ENCODE results near the gene INVS. TPM values are rescaled to one million over a fixed set of nuclear protein-coding genes. Genes with fewer than 3 reads are reported as not detected.

INVS gene
- total RNA-seq, 1 experiment from 2014 or later, result 21.1 TPM

DNA sequence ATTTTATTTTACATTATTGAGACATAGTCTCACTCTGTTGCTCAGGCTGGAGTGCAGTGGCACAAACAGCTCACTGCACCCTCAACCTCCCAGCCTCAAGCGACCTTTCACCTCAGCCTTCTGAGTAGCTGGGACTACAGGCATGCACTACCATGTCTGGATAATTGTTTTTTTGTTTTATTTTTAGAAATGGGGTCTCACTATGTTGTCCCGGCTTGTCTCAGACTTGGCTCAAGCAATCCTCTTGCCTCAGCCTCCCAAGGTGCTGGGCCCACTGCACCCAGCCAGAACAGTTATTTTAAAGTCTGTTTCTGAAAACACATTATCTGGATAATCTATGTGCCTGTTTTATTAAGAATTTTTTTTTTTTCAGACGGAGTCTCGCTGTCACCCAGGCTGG is 191.7 kb downstream of the INVS start:
- Histone ChIP-seq H3K27ac (ENCODE audit: low read depth, low read length) (no peak overlapping the region), H3K4me1 (ENCODE audit: control insufficient read depth in 1 of 2, insufficient read depth in 2 of 2, low read length in 2 of 2) (no peaks in the 10 kb centered on the region), H3K9me2 (ENCODE audit: insufficient read depth) (no peaks in the 10 kb centered on the region), H3K79me2 (ENCODE audit: insufficient read depth, low read length) (peaks cover 3% of the 10 kb centered on the region), H3K4me3 (replicated peaks in 1 of 2; ENCODE audit: low read depth in 1 of 2, low read length in 2 of 2) (no peak overlapping the region), H3K36me3 (ENCODE audit: control insufficient read depth in 1 of 2, insufficient read depth in 2 of 2, low read length in 2 of 2) (peaks cover 0 to 12% of the 10 kb centered on the region in 2 experiments; a peak in 2 of 4 replicates), H3K27me3 (ENCODE audit: insufficient read depth, low read length) (no peaks in the 10 kb centered on the region), H2AFZ (ENCODE audit: low read depth, low read length, poor library complexity, severe bottlenecking) (no peak overlapping the region), H3K4me2 (ENCODE audit: low read length) (no peak overlapping the region), H4K20me1 (ENCODE audit: insufficient read depth) (no peaks in the 10 kb centered on the region), H3K9ac (ENCODE audit: low read length) (no peak overlapping the region), H3K9me3 (ENCODE audit: control insufficient read depth in 1 of 2, insufficient read depth in 1 of 2, low read depth in 1 of 2, low read length in 2 of 2) (0 out of 4 replicates have a peak, but pooled peaks cover 0 to under 1% of the 10 kb centered on the region in 2 experiments)
- BruUV-seq (replicated peaks), result no TSS peak
- ATAC-seq (no peak), DNase-seq (ENCODE audit: low read depth, low spot score) (no peak)
- CTCF ChIA-PET, result interaction anchor here (0.6 kb wide), 1 partner anchor 31 kb away, joined by 3 read pairs; no protein-coding TSS in a partner anchor
- TF ChIP-seq SRF (IDR thresholded peaks at IDR 0.05; ENCODE audit: low read depth) (no peak), EZH2phosphoT487 (IDR thresholded peaks at IDR 0.05; ENCODE audit: borderline replicate concordance) (no peak), EGR1 (IDR thresholded peaks at IDR 0.05; ENCODE audit: low read depth) (no peak), YY1 (IDR thresholded peaks at IDR 0.05; ENCODE audit: extremely low read depth, insufficient replicate concordance, low read depth, low read length) (no peak), ZNF274 (IDR thresholded peaks at IDR 0.05; ENCODE audit: low read depth, low read length) (no peak), TCF7L2 (IDR thresholded peaks at IDR 0.05; ENCODE audit: borderline replicate concordance, extremely low read depth, insufficient read depth, insufficient read length) (no peak)
- TF ChIP-seq, protein P1, sequence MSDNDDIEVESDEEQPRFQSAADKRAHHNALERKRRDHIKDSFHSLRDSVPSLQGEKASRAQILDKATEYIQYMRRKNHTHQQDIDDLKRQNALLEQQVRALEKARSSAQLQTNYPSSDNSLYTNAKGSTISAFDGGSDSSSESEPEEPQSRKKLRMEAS (IDR thresholded peaks at IDR 0.05), result no peak
- TF ChIP-seq, protein P2, sequence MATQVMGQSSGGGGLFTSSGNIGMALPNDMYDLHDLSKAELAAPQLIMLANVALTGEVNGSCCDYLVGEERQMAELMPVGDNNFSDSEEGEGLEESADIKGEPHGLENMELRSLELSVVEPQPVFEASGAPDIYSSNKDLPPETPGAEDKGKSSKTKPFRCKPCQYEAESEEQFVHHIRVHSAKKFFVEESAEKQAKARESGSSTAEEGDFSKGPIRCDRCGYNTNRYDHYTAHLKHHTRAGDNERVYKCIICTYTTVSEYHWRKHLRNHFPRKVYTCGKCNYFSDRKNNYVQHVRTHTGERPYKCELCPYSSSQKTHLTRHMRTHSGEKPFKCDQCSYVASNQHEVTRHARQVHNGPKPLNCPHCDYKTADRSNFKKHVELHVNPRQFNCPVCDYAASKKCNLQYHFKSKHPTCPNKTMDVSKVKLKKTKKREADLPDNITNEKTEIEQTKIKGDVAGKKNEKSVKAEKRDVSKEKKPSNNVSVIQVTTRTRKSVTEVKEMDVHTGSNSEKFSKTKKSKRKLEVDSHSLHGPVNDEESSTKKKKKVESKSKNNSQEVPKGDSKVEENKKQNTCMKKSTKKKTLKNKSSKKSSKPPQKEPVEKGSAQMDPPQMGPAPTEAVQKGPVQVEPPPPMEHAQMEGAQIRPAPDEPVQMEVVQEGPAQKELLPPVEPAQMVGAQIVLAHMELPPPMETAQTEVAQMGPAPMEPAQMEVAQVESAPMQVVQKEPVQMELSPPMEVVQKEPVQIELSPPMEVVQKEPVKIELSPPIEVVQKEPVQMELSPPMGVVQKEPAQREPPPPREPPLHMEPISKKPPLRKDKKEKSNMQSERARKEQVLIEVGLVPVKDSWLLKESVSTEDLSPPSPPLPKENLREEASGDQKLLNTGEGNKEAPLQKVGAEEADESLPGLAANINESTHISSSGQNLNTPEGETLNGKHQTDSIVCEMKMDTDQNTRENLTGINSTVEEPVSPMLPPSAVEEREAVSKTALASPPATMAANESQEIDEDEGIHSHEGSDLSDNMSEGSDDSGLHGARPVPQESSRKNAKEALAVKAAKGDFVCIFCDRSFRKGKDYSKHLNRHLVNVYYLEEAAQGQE (IDR thresholded peaks at IDR 0.05; ENCODE audit: low read depth), result no peak
- POLR2A ChIA-PET, result no interaction called here
- RAD21 ChIA-PET (ENCODE audit: low non-redundant PET in 1 of 2, low total read pairs in 2 of 2, uncharacterized antibody in 2 of 2, unreplicated experiment in 2 of 2), result no interaction called here
- intact Hi-C loops (cut with micrococcal nuclease), result no loop called here

Data from HCT116 (cell line).